CD4-positive, alpha-beta memory T cell (primary cell): ENCODE measurements around the gene GJB2. TPM values are rescaled to one million over a fixed set of nuclear protein-coding genes. Genes with fewer than 3 reads are reported as not detected.

ENCODE experiments used
- CTCF ChIA-PET: fragments of 350-600 bp; sonication (Branson Sonifier 250); formaldehyde crosslinking; loops from one replicate; lab custom pipeline; 2021; ENCODE audit warnings: inconsistent platforms; ENCODE audit not compliant: partially characterized antibody; lab: Charles Lee
- POLR2A ChIA-PET: fragments of 350-600 bp; sonication (Branson Sonifier 250); formaldehyde crosslinking; loops from one replicate; lab custom pipeline; 2021; ENCODE audit not compliant: partially characterized antibody; lab: Charles Lee
- DNase-seq, 5 donors: peaks; one replicate each; pipeline versions ENCODE4 v3.0.0 to v3.0.0-alpha.2; 2020 to 2022; ENCODE audit warnings: mixed read lengths in 1 of 5
- H3K27ac ChIP-seq: one replicate; pipeline ENCODE4 v1.7.0; 2013; ENCODE audit warnings: low read depth, low read length
- H3K27me3 ChIP-seq: 2 replicates; pipeline ENCODE4 v1.7.0; 2013; ENCODE audit warnings: mild to moderate bottlenecking, low read length, moderate library complexity; ENCODE audit not compliant: insufficient read depth
- H3K36me3 ChIP-seq: 2 replicates; pipeline ENCODE4 v1.7.0; 2013; ENCODE audit warnings: mild to moderate bottlenecking, low read length, moderate library complexity; ENCODE audit not compliant: insufficient read depth
- H3K4me1 ChIP-seq: 2 replicates; pipeline ENCODE4 v1.7.0; 2013; ENCODE audit warnings: mild to moderate bottlenecking, low read length, moderate library complexity; ENCODE audit not compliant: insufficient read depth
- H3K4me3 ChIP-seq, 2 donors: one replicate each; pipeline ENCODE4 v1.7.0; 2013; ENCODE audit warnings: low read length in 2 of 2, mild to moderate bottlenecking in 1 of 2
- H3K9me3 ChIP-seq, 2 donors: one replicate each; pipeline ENCODE4 v1.7.0; 2013; ENCODE audit warnings: low read length in 2 of 2, control low read depth in 1 of 2; ENCODE audit not compliant: control insufficient read depth in 1 of 2
- H3K27ac Mint-ChIP-seq, 7 donors: one replicate each; pipeline ENCODE4 v1.8.0; 2020 to 2021; ENCODE audit warnings: mixed read lengths in 7 of 7, mild to moderate bottlenecking in 6 of 7, inconsistent platforms in 3 of 7, moderate library complexity in 3 of 7
- H3K27me3 Mint-ChIP-seq, 2 donors: one replicate each; pipeline ENCODE4 v1.8.0; 2020 to 2021; ENCODE audit warnings: mixed read lengths in 2 of 2
- H3K36me3 Mint-ChIP-seq, 2 donors: one replicate each; pipeline ENCODE4 v1.8.0; 2020 to 2021; ENCODE audit warnings: mixed read lengths in 2 of 2, inconsistent platforms in 1 of 2, mild to moderate bottlenecking in 1 of 2
- H3K4me1 Mint-ChIP-seq, 4 donors: one replicate each; pipeline ENCODE4 v1.8.0; 2020 to 2021; ENCODE audit warnings: mixed read lengths in 4 of 4, mild to moderate bottlenecking in 1 of 4
- H3K4me3 Mint-ChIP-seq, 8 donors: one replicate each; pipeline ENCODE4 v1.8.0; 2020 to 2021; ENCODE audit warnings: mixed read lengths in 8 of 8, mild to moderate bottlenecking in 7 of 8, moderate library complexity in 6 of 8, inconsistent platforms in 3 of 8
- H3K9me3 Mint-ChIP-seq, 8 donors: one replicate each; pipeline ENCODE4 v1.8.0; 2020 to 2021; ENCODE audit warnings: mixed read lengths in 8 of 8, mild to moderate bottlenecking in 5 of 8, inconsistent platforms in 3 of 8, moderate library complexity in 1 of 8
- intact Hi-C: fragments of 100-400 bp; cut with micrococcal nuclease; formaldehyde crosslinking; loops from one replicate; pipeline ENCODE4 v1.15.1; 2023
- polyA plus RNA-seq, 2 donors: library from polyadenylated mRNA; unstranded; fragments of 300-500 nt; fragmentation: Illumina TruSeq; gene quantifications; one replicate each; pipeline ENCODE4 v1.2.3, GENCODE V29; 2021
- total RNA-seq, 2 experiments: library from RNA; stranded (reverse); gene quantifications; one replicate each; pipeline ENCODE4 v1.2.3, GENCODE V29; 2021

GJB2 gene
- total and polyA plus RNA-seq, 4 experiments from 2014 or later: not detected

DNA sequence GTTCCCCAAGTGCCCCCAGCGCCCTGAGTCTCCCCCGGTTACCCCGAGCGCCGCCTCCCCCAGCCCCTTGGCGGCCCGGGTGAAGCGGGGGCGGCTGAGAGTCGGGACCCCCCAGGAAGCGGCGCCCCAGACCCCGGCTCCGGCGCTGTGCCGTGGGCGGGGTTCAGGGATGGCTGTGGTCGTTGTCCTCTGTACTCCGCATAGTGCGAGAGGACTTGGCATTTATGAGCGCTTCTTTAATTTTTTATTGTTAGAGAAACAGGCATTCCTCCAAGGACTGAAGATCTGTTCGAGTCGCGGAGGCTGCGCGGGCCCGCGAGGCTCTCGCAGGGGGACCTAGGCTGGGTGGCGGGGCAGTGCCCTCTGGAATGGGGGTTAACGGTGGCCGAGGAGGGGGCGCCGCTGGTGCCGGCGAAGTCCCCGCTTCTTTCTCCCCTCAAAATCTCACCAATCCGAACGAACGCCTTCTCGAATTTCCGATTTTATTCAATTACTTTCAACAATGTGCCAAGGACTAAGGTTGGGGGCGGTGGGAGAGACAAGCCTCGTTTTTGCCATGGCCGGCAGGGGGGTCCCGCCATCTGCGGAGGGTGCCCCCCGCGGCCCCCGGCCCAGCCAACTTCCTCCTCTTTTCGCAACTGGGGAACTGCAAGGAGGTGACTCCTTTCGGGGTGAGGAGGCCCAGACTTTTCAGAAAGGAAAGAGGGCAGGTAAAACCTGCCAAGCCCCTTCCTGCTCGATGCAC, 596 bp upstream of the GJB2 start:
- peak overlapping the region; percentile 60 to 89 (median 76) for H3K4me3 Mint-ChIP-seq
- H3K4me3 ChIP-seq: peak overlapping the region in 1 of 2 donors; percentile 26
- H3K9me3 Mint-ChIP-seq: peaks cover 0 to 1% (median 0%) of the 10 kb centered on the region in 8 donors
- DNase-seq: peak in 2 of 5 donors; percentile 23 to 24
- no peaks in the 10 kb centered on the region for H3K9me3 ChIP-seq
- H3K4me1 Mint-ChIP-seq: peaks cover 14 to 33% (median 16%) of the 10 kb centered on the region in 4 donors
- H3K36me3 ChIP-seq: no peaks in the 10 kb centered on the region
- peaks cover 29% of the 10 kb centered on the region for H3K4me1 ChIP-seq
- H3K27ac ChIP-seq: no peak overlapping the region
- POLR2A ChIA-PET: no interaction called here
- CTCF ChIA-PET: no interaction called here
- intact Hi-C loops: no loop called here
- peaks cover 42 to 50% of the 10 kb centered on the region in 2 donors for H3K27me3 Mint-ChIP-seq
- no peaks in the 10 kb centered on the region for H3K36me3 Mint-ChIP-seq
- H3K27ac Mint-ChIP-seq: peak overlapping the region in 1 of 7 donors; percentile 57
- peaks cover 48% of the 10 kb centered on the region for H3K27me3 ChIP-seq

DNA sequence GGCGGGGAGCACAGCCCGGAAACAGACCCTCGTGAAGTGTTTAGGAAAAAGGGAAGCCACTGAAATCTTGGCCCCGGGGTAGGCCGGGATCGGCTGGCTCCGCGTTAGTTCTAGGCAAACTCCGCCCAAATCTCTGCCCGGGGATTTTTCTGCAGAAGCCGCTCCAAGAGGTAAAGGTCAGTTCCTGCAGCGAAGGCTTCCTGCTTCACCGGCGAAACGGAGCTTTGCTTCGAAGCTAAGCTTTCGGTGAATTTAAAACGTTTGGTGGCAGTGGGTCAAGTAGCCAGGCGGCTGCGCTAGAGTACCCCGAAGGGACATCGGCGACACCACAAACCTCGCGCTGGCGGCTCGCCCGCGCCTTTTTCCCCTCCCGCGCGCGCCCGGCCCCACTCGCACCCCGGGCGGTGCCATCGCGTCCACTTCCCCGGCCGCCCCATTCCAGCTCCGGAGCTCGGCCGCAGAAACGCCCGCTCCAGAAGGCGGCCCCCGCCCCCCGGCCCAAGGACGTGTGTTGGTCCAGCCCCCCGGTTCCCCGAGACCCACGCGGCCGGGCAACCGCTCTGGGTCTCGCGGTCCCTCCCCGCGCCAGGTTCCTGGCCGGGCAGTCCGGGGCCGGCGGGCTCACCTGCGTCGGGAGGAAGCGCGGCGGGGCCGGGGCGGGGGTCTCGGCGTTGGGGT, 441 bp downstream of the GJB2 start:
- intact Hi-C loops: no loop called here
- Mint-ChIP-seq H3K4me1 (peaks cover 14 to 33% (median 16%) of the 10 kb centered on the region in 4 donors), H3K4me3 (peak overlapping the region; percentile 61 to 81 (median 70)), H3K36me3 (no peaks in the 10 kb centered on the region), H3K27me3 (peaks cover 42 to 50% of the 10 kb centered on the region in 2 donors), H3K27ac (no peak overlapping the region), H3K9me3 (peaks cover 0 to 1% (median 0%) of the 10 kb centered on the region in 8 donors)
- ChIA-PET CTCF (interaction anchor here (1.0 kb wide), 1 partner anchor 10 kb away, joined by 5 read pairs; no protein-coding TSS in a partner anchor), POLR2A (no interaction called here)
- H3K27me3 ChIP-seq: peaks cover 48% of the 10 kb centered on the region
- no peak overlapping the region for H3K27ac ChIP-seq
- no peaks in the 10 kb centered on the region for H3K9me3 ChIP-seq
- peak in 2 of 5 donors; percentile 11 to 13 for DNase-seq
- peak overlapping the region in 1 of 2 donors; percentile 26 for H3K4me3 ChIP-seq
- H3K36me3 ChIP-seq: no peaks in the 10 kb centered on the region
- peaks cover 29% of the 10 kb centered on the region for H3K4me1 ChIP-seq

DNA sequence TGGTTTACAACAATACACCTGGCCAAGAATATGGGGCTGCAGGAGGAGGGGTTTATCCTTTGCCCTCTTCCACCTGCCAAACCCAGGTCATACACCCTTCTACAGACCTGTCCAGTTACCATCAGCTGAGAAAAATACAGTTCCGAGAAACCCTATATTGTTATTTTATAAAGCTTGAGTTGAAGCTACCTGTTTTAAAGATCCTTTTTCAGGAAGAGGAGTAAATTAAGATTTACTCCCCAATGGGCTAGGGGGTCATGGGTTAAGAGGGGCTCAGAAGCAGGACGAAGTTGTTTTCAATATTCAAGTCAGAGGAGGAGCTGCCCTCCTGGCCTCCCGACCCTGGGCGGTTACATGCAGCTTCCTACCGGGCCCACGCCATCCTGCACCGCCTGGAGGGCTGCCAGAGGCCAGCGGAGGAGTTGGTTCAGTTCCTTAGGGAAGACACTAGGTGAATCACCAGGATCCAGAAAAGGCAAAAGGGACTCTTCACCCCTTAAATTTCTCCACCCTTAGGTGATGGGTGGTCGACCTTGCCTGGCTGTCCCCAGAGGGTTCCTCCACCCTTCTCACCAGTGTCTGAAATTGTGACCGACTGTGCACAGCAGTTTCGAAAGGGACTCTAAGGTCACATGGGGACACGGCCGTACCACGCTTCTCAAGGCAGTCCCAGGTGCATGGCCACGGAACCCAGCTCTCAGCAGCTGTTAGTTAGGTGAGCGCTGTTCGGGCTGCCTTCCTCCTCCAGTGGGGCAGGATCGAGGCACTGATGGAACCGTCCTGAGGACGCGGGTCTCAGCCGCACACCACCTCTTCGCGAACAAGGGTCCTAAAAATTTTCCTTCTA, 1.2 kb downstream of the GJB2 start:
- intact Hi-C loops: no loop called here
- CTCF ChIA-PET: interaction anchor here (1.0 to 1.9 kb wide), 2 partner anchors 9 to 637 kb away, joined by 5 read pairs; no protein-coding TSS in a partner anchor
- no peak overlapping the region for H3K27ac ChIP-seq
- H3K9me3 Mint-ChIP-seq: peaks cover 0 to 1% (median 0%) of the 10 kb centered on the region in 8 donors
- peaks cover 29% of the 10 kb centered on the region for H3K4me1 ChIP-seq
- no peak overlapping the region for H3K27ac Mint-ChIP-seq
- H3K4me3 ChIP-seq: no peak overlapping the region
- POLR2A ChIA-PET: no interaction called here
- no peaks in the 10 kb centered on the region for H3K36me3 Mint-ChIP-seq
- H3K27me3 Mint-ChIP-seq: peaks cover 37 to 45% of the 10 kb centered on the region in 2 donors
- H3K36me3 ChIP-seq: no peaks in the 10 kb centered on the region
- H3K4me3 Mint-ChIP-seq: peak overlapping the region; percentile 61 to 81 (median 70)
- no peak for DNase-seq
- no peaks in the 10 kb centered on the region for H3K9me3 ChIP-seq
- peaks cover 14 to 33% (median 16%) of the 10 kb centered on the region in 4 donors for H3K4me1 Mint-ChIP-seq
- H3K27me3 ChIP-seq: peaks cover 41% of the 10 kb centered on the region

DNA sequence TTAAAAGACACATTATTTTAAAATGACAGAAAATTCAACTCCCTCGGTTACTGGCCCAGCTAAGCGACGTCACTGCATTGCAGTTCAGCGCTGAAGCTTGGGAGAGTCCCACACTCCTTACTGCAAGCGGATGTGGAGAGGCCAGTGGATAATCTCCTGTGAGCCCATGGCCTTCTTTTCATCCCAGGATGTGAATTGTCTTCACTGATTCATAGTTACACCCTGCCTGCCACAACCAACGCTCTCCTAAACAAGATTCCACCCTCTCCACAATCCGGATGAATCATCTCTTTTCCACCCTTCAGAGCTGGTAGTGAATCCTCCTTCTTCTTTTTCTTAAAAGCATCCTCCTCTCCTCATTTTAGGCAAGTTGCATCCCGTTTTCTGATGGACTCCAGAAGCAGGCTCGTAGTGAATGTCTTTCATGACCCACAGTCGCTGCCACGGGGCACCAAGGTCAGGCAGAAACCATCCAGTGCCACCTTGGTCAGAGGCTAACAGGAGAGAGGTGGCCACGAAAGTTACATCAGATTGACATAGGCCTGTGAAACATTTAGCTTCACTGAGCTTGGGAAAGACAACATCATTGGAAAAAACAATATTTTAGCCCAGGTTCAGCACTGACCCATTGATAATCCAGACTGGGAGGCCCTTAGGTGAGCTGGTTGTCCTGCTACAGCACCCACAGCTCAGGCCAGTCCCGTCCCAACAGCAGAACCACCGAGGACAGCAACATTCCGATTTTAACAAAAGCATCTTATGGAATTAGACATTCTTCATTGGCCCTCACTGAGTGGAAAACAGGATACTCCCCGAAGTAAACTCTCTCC, 2.0 kb downstream of the GJB2 start:
- H3K27me3 Mint-ChIP-seq: peaks cover 34 to 43% of the 10 kb centered on the region in 2 donors
- peaks cover 0 to 1% (median 0%) of the 10 kb centered on the region in 8 donors for H3K9me3 Mint-ChIP-seq
- Histone ChIP-seq H3K4me1 (peaks cover 29% of the 10 kb centered on the region), H3K4me3 (no peak overlapping the region), H3K27ac (no peak overlapping the region), H3K9me3 (no peaks in the 10 kb centered on the region), H3K36me3 (no peaks in the 10 kb centered on the region), H3K27me3 (peaks cover 32% of the 10 kb centered on the region)
- no peak for DNase-seq
- intact Hi-C loops: no loop called here
- H3K4me1 Mint-ChIP-seq: peaks cover 14 to 33% (median 16%) of the 10 kb centered on the region in 4 donors
- ChIA-PET CTCF (interaction anchor here (1.9 kb wide), 1 partner anchor 638 kb away, joined by 5 read pairs; no protein-coding TSS in a partner anchor), POLR2A (no interaction called here)
- no peaks in the 10 kb centered on the region for H3K36me3 Mint-ChIP-seq
- H3K27ac Mint-ChIP-seq: no peak overlapping the region
- H3K4me3 Mint-ChIP-seq: peak overlapping the region in 2 of 8 donors; percentile 44 to 69

DNA sequence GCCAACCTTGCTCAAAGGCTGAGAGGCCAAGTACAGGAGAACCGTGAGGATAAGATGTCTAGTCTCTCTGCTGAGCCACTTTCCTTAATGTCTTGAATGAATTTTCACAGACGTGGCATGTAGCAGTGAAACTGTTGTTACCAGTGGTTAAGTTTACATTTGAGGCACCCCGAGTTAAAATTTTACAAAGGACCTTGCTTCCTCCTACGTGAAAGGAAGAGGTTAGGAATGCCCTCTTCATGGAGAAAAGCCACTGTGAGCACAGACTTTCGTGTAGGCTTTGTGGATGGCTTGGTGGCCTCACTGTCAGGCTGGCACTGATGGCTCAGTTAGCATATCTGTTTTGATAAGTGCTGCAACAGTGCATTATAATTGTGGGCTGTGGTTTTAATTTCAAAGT, 2.7 kb downstream of the GJB2 start:
- H3K4me3 ChIP-seq: no peak overlapping the region
- Mint-ChIP-seq H3K27ac (no peak overlapping the region), H3K9me3 (peaks cover 0 to 1% (median 0%) of the 10 kb centered on the region in 8 donors), H3K27me3 (peaks cover 29 to 41% of the 10 kb centered on the region in 2 donors), H3K4me1 (peaks cover 14 to 33% (median 16%) of the 10 kb centered on the region in 4 donors), H3K36me3 (no peaks in the 10 kb centered on the region), H3K4me3 (no peak overlapping the region)
- no peak for DNase-seq
- peaks cover 28% of the 10 kb centered on the region for H3K4me1 ChIP-seq
- CTCF ChIA-PET: interaction anchor here (1.9 kb wide), 1 partner anchor 639 kb away, joined by 5 read pairs; no protein-coding TSS in a partner anchor
- no peak overlapping the region for H3K27ac ChIP-seq
- intact Hi-C loops: no loop called here
- H3K36me3 ChIP-seq: no peaks in the 10 kb centered on the region
- POLR2A ChIA-PET: no interaction called here
- peaks cover 26% of the 10 kb centered on the region for H3K27me3 ChIP-seq
- no peaks in the 10 kb centered on the region for H3K9me3 ChIP-seq
